ENCODE data around the gene TSHZ2. TPM values are rescaled to one million over a fixed set of nuclear protein-coding genes. Genes with fewer than 3 reads are reported as not detected.

Gene TSHZ2
- total RNA-seq, 1 donor from 2014 or later, result 22.9 TPM

GRCh38 chr20:53423587-53424146 is 451.5 kb downstream of the TSHZ2 start:
- peaks cover 11% of the 10 kb centered on the region for H3K36me3 Mint-ChIP-seq (ENCODE audit: insufficient read depth)
- H3K4me3 Mint-ChIP-seq (ENCODE audit: low read depth), result no peak overlapping the region
- TF ChIP-seq CTCF (IDR thresholded peaks at IDR 0.05; ENCODE audit: unreplicated experiment), result no peak
- H3K4me1 Mint-ChIP-seq (ENCODE audit: low read depth), result peaks cover 4% of the 10 kb centered on the region
- no peaks in the 10 kb centered on the region for H3K27me3 Mint-ChIP-seq
- H3K9me3 Mint-ChIP-seq (ENCODE audit: low read depth), result peaks cover 18% of the 10 kb centered on the region
- no peak overlapping the region for H3K27ac Mint-ChIP-seq
- no peak for DNase-seq (ENCODE audit: low spot score, unreplicated experiment)

GRCh38 chr20:53425481-53425880 is 453.3 kb downstream of the TSHZ2 start:
- Mint-ChIP-seq H3K27me3 (no peaks in the 10 kb centered on the region), H3K4me1 (ENCODE audit: low read depth) (peaks cover 4% of the 10 kb centered on the region), H3K27ac (no peak overlapping the region), H3K36me3 (ENCODE audit: insufficient read depth) (peaks cover 9% of the 10 kb centered on the region), H3K4me3 (ENCODE audit: low read depth) (no peak overlapping the region), H3K9me3 (ENCODE audit: low read depth) (peaks cover 18% of the 10 kb centered on the region)
- DNase-seq (ENCODE audit: low spot score, unreplicated experiment), result no peak
- TF ChIP-seq CTCF (IDR thresholded peaks at IDR 0.05; ENCODE audit: unreplicated experiment), result no peak

- Mint-ChIP-seq H3K4me3 (ENCODE audit: low read depth) (no peak overlapping the region), H3K4me1 (ENCODE audit: low read depth) (peaks cover 4% of the 10 kb centered on the region), H3K27me3 (no peaks in the 10 kb centered on the region), H3K9me3 (ENCODE audit: low read depth) (peaks cover 18% of the 10 kb centered on the region), H3K36me3 (ENCODE audit: insufficient read depth) (peaks cover 9% of the 10 kb centered on the region), H3K27ac (no peak overlapping the region)
- DNase-seq (ENCODE audit: low spot score, unreplicated experiment), result no peak
- TF ChIP-seq CTCF (IDR thresholded peaks at IDR 0.05; ENCODE audit: unreplicated experiment), result no peak
Observed at GRCh38 chr20:53425941-53426340, 453.8 kb downstream of the TSHZ2 start.

- H3K9me3 Mint-ChIP-seq (ENCODE audit: low read depth), result peaks cover 18% of the 10 kb centered on the region
- H3K4me3 Mint-ChIP-seq (ENCODE audit: low read depth), result no peak overlapping the region
- H3K27me3 Mint-ChIP-seq, result no peaks in the 10 kb centered on the region
- no peak for DNase-seq (ENCODE audit: low spot score, unreplicated experiment)
- no peak overlapping the region for H3K27ac Mint-ChIP-seq
- TF ChIP-seq CTCF (IDR thresholded peaks at IDR 0.05; ENCODE audit: unreplicated experiment), result no peak
- peaks cover 8% of the 10 kb centered on the region for H3K36me3 Mint-ChIP-seq (ENCODE audit: insufficient read depth)
- peaks cover 4% of the 10 kb centered on the region for H3K4me1 Mint-ChIP-seq (ENCODE audit: low read depth)
Observed at GRCh38 chr20:53426766-53427312, 454.7 kb downstream of the TSHZ2 start.

GRCh38 chr20:53427951-53428350 is 455.8 kb downstream of the TSHZ2 start:
- Mint-ChIP-seq H3K9me3 (ENCODE audit: low read depth) (peaks cover 15% of the 10 kb centered on the region), H3K27me3 (no peaks in the 10 kb centered on the region), H3K4me1 (ENCODE audit: low read depth) (peaks cover 4% of the 10 kb centered on the region), H3K4me3 (ENCODE audit: low read depth) (no peak overlapping the region), H3K27ac (no peak overlapping the region), H3K36me3 (ENCODE audit: insufficient read depth) (peaks cover 8% of the 10 kb centered on the region)
- no peak for DNase-seq (ENCODE audit: low spot score, unreplicated experiment)
- no peak for TF ChIP-seq CTCF (IDR thresholded peaks at IDR 0.05; ENCODE audit: unreplicated experiment)

Data from progenitor cell of endocrine pancreas (in vitro differentiated cells).